Measurements from ENCODE around the gene ZBP1. TPM values are rescaled to one million over a fixed set of nuclear protein-coding genes. Genes with fewer than 3 reads are reported as not detected.

ZBP1 gene
- total RNA-seq, 6 experiments from 2014 or later = 0.14 to 0.75 (median 0.36) TPM; not detected in 2

DNA sequence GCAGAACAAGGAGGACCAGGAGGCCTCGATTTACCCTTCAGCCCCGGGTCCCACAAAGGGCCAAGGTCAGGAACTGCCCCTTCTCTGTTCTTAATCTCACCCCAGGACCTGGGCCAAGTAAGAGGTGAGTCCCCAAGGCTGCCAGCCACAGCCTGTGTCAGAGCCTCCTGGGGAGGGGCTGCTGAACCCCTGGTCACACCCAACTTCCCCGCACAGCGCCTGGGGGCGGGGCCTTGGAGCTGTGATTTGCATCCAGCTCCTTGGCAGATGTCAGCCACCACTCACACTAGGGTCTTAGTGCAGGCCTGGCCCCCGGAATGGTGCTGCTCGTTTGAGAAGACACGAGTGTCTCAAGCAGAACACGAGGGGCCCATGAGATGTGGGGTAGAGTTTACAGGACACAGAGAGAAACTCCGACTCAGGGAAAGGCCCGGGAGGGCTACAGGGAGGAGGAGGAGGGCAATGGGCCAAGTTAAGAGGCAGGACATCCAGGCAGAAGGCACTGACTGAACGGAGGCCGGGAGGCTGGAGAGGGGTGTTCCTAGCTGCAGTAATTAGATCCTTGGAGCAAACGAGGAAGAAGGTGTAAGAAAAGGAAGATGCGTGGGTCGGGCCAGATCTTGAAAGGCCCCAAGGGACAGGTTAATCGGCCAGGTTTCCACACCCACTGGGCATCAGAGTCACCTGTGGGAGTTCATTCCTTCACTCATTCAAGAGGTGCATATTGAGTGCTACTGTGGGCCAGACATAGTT, 26.9 kb downstream of the ZBP1 start:
- Histone ChIP-seq H3K9me3 (no peaks in the 10 kb centered on the region), H3K27ac (peak overlapping the region in 2 of 3 donors; percentile 96 to 98), H3K36me3 (no peaks in the 10 kb centered on the region), H3K4me3 (no peak overlapping the region), H3K27me3 (no peaks in the 10 kb centered on the region), H3K4me1 (peaks cover 0 to 58% (median 28%) of the 10 kb centered on the region in 4 donors)
- ATAC-seq = peak in 2 of 4 donors; percentile 0 to 3
- WGBS (ENCODE audit: insufficient coverage, low coverage, low lambda C conversion rate, missing lambda C conversion rate) = 28% methylated on average over 8 of the region's 17 CpGs
- peak in 1 of 3 donors; percentile 74 for DNase-seq
- TF ChIP-seq POLR2A (IDR thresholded peaks at IDR 0.05) = no peak
- TF ChIP-seq, protein P1, sequence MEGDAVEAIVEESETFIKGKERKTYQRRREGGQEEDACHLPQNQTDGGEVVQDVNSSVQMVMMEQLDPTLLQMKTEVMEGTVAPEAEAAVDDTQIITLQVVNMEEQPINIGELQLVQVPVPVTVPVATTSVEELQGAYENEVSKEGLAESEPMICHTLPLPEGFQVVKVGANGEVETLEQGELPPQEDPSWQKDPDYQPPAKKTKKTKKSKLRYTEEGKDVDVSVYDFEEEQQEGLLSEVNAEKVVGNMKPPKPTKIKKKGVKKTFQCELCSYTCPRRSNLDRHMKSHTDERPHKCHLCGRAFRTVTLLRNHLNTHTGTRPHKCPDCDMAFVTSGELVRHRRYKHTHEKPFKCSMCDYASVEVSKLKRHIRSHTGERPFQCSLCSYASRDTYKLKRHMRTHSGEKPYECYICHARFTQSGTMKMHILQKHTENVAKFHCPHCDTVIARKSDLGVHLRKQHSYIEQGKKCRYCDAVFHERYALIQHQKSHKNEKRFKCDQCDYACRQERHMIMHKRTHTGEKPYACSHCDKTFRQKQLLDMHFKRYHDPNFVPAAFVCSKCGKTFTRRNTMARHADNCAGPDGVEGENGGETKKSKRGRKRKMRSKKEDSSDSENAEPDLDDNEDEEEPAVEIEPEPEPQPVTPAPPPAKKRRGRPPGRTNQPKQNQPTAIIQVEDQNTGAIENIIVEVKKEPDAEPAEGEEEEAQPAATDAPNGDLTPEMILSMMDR (IDR thresholded peaks at IDR 0.05) = no peak
- intact Hi-C loops (cut with DNase I) = loop anchor here (5.0 to 10.0 kb wide), 3 partner anchors 76 to 209 kb away; no protein-coding TSS in a partner anchor

DNA sequence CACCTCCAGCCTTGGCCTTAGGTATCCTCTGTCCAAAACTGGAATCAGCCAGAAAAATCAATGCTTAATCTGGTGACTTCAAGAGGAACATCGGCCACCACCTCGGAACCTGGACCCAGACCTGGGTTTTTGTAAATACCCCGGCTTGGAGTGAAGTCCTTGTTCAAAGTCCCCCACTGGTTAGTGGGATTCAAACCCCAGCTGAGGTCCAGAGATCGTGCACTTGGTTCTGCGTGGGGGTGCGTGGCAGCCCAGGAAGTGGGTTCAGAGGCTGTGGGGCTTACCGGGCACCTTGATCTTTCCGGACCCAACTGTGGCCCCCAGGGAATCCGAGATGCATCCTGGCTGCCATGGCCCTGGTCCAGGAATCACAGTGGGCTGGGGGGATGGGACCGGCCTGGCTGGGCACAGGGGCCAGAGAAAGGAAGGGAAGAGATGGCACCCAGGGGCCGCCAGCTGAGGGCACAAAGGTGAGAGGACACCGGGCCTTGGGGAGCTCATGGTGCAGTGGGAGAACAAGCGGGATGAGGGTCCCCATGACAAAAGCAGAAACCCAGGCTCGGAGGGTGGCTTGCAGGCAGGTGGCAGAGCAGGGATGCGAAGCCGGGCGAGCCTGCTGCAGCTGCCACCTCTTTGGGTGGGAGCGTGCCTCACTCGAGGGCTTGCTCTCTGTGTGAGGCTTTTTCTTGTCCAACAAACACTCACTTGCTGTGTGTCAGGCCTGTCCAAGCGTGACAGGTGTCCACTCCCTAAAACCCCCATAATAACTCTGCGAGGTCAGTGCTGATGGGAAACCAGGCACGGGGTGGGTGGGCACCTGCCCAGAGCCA, 27.7 kb downstream of the ZBP1 start:
- ATAC-seq = peak; percentile 21 to 36 (median 26)
- no peaks in the 10 kb centered on the region for H3K36me3 ChIP-seq
- H3K9me3 ChIP-seq = no peaks in the 10 kb centered on the region
- TF ChIP-seq, protein P1 (IDR thresholded peaks at IDR 0.05) = no peak
- WGBS (ENCODE audit: insufficient coverage, low coverage, low lambda C conversion rate, missing lambda C conversion rate) = 38% methylated on average over 3 of the region's 22 CpGs
- peak in 2 of 3 donors; percentile 76 to 77 for DNase-seq
- H3K4me3 ChIP-seq = no peak overlapping the region
- intact Hi-C loops (cut with DNase I) = loop anchor here (5.0 to 10.0 kb wide), 3 partner anchors 75 to 208 kb away; no protein-coding TSS in a partner anchor
- H3K27me3 ChIP-seq = no peaks in the 10 kb centered on the region
- H3K27ac ChIP-seq = peak overlapping the region in 2 of 3 donors; percentile 96 to 98
- H3K4me1 ChIP-seq = peaks cover 0 to 65% (median 32%) of the 10 kb centered on the region in 4 donors

DNA sequence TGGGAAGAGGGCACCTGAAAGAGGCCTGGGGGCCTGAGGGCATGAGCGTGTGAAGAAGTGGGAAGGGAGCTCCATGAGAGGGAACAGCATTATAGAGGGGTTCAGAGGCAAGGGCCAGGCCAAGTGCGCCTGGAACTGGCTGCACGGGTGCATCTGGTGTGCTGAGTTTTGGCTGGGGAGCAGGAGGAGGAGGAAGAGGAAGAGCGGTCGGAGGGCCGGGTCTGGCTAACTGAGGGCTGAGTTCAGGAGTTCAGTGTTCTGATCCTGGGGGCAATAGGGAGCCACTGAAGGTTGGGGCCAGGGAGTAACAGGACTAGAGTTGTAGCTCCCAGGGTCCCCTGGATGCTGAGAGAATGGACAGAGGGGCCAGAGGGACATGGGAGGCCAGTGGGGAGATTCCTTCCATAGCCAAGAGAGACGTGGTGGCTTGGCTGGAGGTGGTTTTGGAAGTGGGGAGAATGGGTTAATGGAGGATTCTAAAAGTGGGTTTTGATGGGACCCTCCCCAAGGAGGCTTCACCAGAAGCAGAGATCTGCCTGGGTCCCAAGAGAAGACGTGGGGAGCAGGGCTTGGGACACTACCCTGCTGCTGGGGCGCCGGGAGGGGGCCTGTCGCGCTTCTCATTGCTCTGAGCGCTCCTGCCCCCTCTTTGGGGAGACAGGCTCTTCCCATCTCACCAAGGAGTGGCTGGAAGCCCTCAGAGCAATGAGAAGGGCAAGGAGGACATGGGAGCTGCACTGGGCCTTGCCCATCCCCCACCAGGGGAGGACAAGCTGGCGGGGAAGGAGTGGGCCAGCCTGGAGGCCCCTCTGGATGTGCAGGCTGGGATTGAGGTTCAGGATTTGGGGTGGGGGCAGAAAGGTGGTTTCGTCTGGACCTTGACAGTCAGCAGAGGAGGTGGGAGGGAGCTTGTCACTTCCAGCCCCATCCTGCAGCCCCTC, 28.7 kb downstream of the ZBP1 start:
- Histone ChIP-seq H3K27ac (peak overlapping the region in 2 of 3 donors; percentile 96 to 98), H3K9me3 (no peaks in the 10 kb centered on the region), H3K27me3 (no peaks in the 10 kb centered on the region), H3K36me3 (no peaks in the 10 kb centered on the region), H3K4me1 (peaks cover 0 to 72% (median 36%) of the 10 kb centered on the region in 4 donors), H3K4me3 (no peak overlapping the region)
- 90% methylated on average over 8 of the region's 15 CpGs for WGBS (ENCODE audit: insufficient coverage, low coverage, low lambda C conversion rate, missing lambda C conversion rate)
- intact Hi-C loops (cut with DNase I) = loop anchor here (5.0 to 10.0 kb wide), 3 partner anchors 74 to 207 kb away; no protein-coding TSS in a partner anchor
- TF ChIP-seq, protein P1 (IDR thresholded peaks at IDR 0.05) = no peak
- TF ChIP-seq POLR2A (IDR thresholded peaks at IDR 0.05) = no peak
- DNase-seq (peak in 1 of 3 donors; percentile 64), ATAC-seq (no peak)

Measured in right lobe of liver (tissue), 6 donors.